B cell (primary cell): Measurements from ENCODE around the gene MRM2. TPM values are rescaled to one million over a fixed set of nuclear protein-coding genes. Genes with fewer than 3 reads are reported as not detected.

Source experiments
- ATAC-seq: fragments of 200-7000 bp; cut with Tn5 transposase; one replicate; pipeline ENCODE4 v1.10.0; 2021; ENCODE audit warnings: low read depth, mild to moderate bottlenecking, moderate number of reproducible peaks, moderate library complexity
- CTCF ChIA-PET: fragments of 350-600 bp; sonication (Branson Sonifier 250); formaldehyde crosslinking; loops from one replicate; lab custom pipeline; 2021; ENCODE audit warnings: antibody characterized with exemption, inconsistent platforms; lab: Charles Lee
- POLR2A ChIA-PET: fragments of 350-600 bp; sonication (Branson Sonifier 250); formaldehyde crosslinking; loops from one replicate; lab custom pipeline; 2021; ENCODE audit warnings: antibody characterized with exemption; lab: Charles Lee
- DNase-seq: peaks from one replicate; pipeline ENCODE4 v3.0.0; 2013
- H2AFZ ChIP-seq: 2 replicates; pipeline ENCODE4 v1.6.1; 2012; ENCODE audit warnings: mild to moderate bottlenecking, low read depth, low read length; ENCODE audit not compliant: insufficient read depth, poor library complexity, severe bottlenecking
- H3K27ac ChIP-seq, 2 donors: 1 replicate in 1 of 2; 2 replicates in 1 of 2; pipeline ENCODE4 v1.5.1; 2012 to 2013; ENCODE audit warnings: low read length in 2 of 2, mild to moderate bottlenecking in 2 of 2, moderate library complexity in 1 of 2
- H3K27me3 ChIP-seq, 4 experiments: fragments of 200-600 bp in 1 of 4; sonication (generic) in 1 of 4; replicated peaks in 1 of 4; 1 replicate in 2 of 4; 2 replicates in 2 of 4; pipeline versions ENCODE4 v1.6.1 to v1.7.0; 2013 to 2016; ENCODE audit warnings: low read length in 3 of 4, mild to moderate bottlenecking in 2 of 4, mixed read lengths in 1 of 4, moderate library complexity in 1 of 4; ENCODE audit not compliant: insufficient read depth in 4 of 4, control insufficient read depth in 3 of 4; ENCODE audit errors: control extremely low read depth in 1 of 4
- H3K36me3 ChIP-seq, 2 experiments: replicated peaks in 1 of 2; 1 replicate in 1 of 2; 2 replicates in 1 of 2; pipeline versions ENCODE4 v1.6.1 to v1.7.1; 2013; ENCODE audit warnings: low read length in 1 of 2; ENCODE audit not compliant: insufficient read depth in 2 of 2, control insufficient read depth in 1 of 2; ENCODE audit errors: control extremely low read depth in 1 of 2, extremely low read depth in 1 of 2
- H3K4me1 ChIP-seq, 2 donors: fragments of 200-600 bp in 1 of 2; sonication (generic) in 1 of 2; 1 replicate in 1 of 2; 2 replicates in 1 of 2; pipeline versions ENCODE4 v1.5.1 to v1.6.1; 2013 to 2017; ENCODE audit warnings: low read length in 2 of 2; ENCODE audit not compliant: control insufficient read depth in 2 of 2, insufficient read depth in 2 of 2
- H3K4me2 ChIP-seq: replicated peaks from 2 replicates; pipeline ENCODE3; 2012; ENCODE audit warnings: mild to moderate bottlenecking, low read depth, low read length; ENCODE audit not compliant: poor library complexity, severe bottlenecking
- H3K4me3 ChIP-seq, 5 experiments: fragments of 200-600 bp in 1 of 5; sonication (generic) in 1 of 5; 1 replicate in 3 of 5; 2 replicates in 2 of 5; pipeline versions ENCODE4 v1.5.1 to v1.7.0; 2011 to 2016; ENCODE audit warnings: low read length in 4 of 5, mild to moderate bottlenecking in 4 of 5, low read depth in 2 of 5, control low read depth in 1 of 5, moderate library complexity in 1 of 5; ENCODE audit not compliant: insufficient read depth in 1 of 5; ENCODE audit errors: control extremely low read depth in 1 of 5, extremely low read depth in 1 of 5
- H3K79me2 ChIP-seq: fragments of 200-600 bp; sonication (generic); one replicate; pipeline ENCODE4 v1.6.0; 2016; ENCODE audit warnings: low read length; ENCODE audit not compliant: control insufficient read depth, insufficient read depth
- H3K9ac ChIP-seq: fragments of 200-600 bp; sonication (generic); 2 replicates; pipeline ENCODE4 v1.6.1; 2017; ENCODE audit warnings: mild to moderate bottlenecking, low read length, moderate library complexity
- H3K9me3 ChIP-seq, 3 donors: one replicate each; pipeline versions ENCODE4 v1.6.1 to v1.7.1; 2013; ENCODE audit warnings: low read length in 2 of 3; ENCODE audit not compliant: control insufficient read depth in 2 of 3, insufficient read depth in 1 of 3; ENCODE audit errors: control extremely low read depth in 1 of 3
- H4K20me1 ChIP-seq: 2 replicates; pipeline ENCODE4 v1.6.0; 2012; ENCODE audit warnings: mild to moderate bottlenecking, low read length; ENCODE audit not compliant: insufficient read depth, control insufficient read depth, poor library complexity, severe bottlenecking
- H3K27ac Mint-ChIP-seq: one replicate; pipeline ENCODE4 v1.8.0; 2021; ENCODE audit warnings: mixed read lengths
- H3K27me3 Mint-ChIP-seq: one replicate; pipeline ENCODE4 v1.8.0; 2021; ENCODE audit warnings: mixed read lengths
- H3K4me1 Mint-ChIP-seq: one replicate; pipeline ENCODE4 v1.8.0; 2021; ENCODE audit warnings: mixed read lengths
- H3K4me3 Mint-ChIP-seq: one replicate; pipeline ENCODE4 v1.8.0; 2021; ENCODE audit warnings: mixed read lengths
- H3K9me3 Mint-ChIP-seq: one replicate; pipeline ENCODE4 v1.8.0; 2022; ENCODE audit warnings: mixed read lengths; ENCODE audit not compliant: insufficient read depth
- EZH2 ChIP-seq: IDR thresholded peaks from 2 replicates; pipeline ENCODE4 v1.6.1; 2012; ENCODE audit warnings: borderline replicate concordance, low read depth, mild to moderate bottlenecking, moderate library complexity, low read length; ENCODE audit not compliant: insufficient read depth, poor library complexity, severe bottlenecking
- WGBS: methylation state at CpG from one replicate; pipeline ENCODE4 v1.1.5; 2013; ENCODE audit warnings: missing lambda C conversion rate; ENCODE audit not compliant: insufficient coverage; 5-methylcytosine and 5-hydroxymethylcytosine counted together
- intact Hi-C: fragments of 100-400 bp; cut with micrococcal nuclease; formaldehyde crosslinking; loops from one replicate; pipeline ENCODE4 v1.10.0; 2022
- polyA plus RNA-seq: library from polyadenylated mRNA; depleted of rRNA; stranded (reverse); fragments of >200 nt; gene quantifications from 2 replicates; pipeline ENCODE4 v1.2.3, GENCODE V29; 2012
- total RNA-seq, 2 donors: library from RNA; stranded (reverse); fragments of 120-200 nt in 1 of 2; gene quantifications; 1 replicate in 1 of 2; 2 replicates in 1 of 2; pipeline versions ENCODE4 v1.2.3 to v1.2.4, GENCODE V29; 2013 to 2022
- TF ChIP-seq, protein P1 (sequence below): fragments of 200-600 bp; IDR thresholded peaks from one replicate; pipeline ENCODE4 v1.8.0; 2022; ENCODE audit warnings: antibody characterized with exemption, mild to moderate bottlenecking

Gene MRM2
- total and polyA plus RNA-seq, 2 donors (not counting 1 experiment from before 2014, with no cell fraction given) = 9.2 to 29.0 TPM

- Histone ChIP-seq H3K4me2 (no peak overlapping the region), H3K79me2 (peaks cover 60% of the 10 kb centered on the region), H2AFZ (no peak overlapping the region), H3K27ac (peak overlapping the region in 1 of 2 donors; percentile 84), H3K9me3 (peaks cover 0 to 5% (median 0%) of the 10 kb centered on the region in 3 donors), H3K27me3 (no peaks in the 10 kb centered on the region), H4K20me1 (no peaks in the 10 kb centered on the region), H3K9ac (no peak overlapping the region), H3K4me3 (no peak overlapping the region), H3K36me3 (peaks cover 3 to 26% of the 10 kb centered on the region in 2 experiments), H3K4me1 (peaks cover 40 to 57% of the 10 kb centered on the region in 2 donors)
- CTCF ChIA-PET = interaction anchor here (6.1 kb wide), 1 partner anchor 109 kb away, joined by 31 read pairs; no protein-coding TSS in a partner anchor
- H3K4me1 Mint-ChIP-seq = peaks cover 47% of the 10 kb centered on the region
- H3K9me3 Mint-ChIP-seq = no peaks in the 10 kb centered on the region
- no peak for DNase-seq
- TF ChIP-seq, protein P1, sequence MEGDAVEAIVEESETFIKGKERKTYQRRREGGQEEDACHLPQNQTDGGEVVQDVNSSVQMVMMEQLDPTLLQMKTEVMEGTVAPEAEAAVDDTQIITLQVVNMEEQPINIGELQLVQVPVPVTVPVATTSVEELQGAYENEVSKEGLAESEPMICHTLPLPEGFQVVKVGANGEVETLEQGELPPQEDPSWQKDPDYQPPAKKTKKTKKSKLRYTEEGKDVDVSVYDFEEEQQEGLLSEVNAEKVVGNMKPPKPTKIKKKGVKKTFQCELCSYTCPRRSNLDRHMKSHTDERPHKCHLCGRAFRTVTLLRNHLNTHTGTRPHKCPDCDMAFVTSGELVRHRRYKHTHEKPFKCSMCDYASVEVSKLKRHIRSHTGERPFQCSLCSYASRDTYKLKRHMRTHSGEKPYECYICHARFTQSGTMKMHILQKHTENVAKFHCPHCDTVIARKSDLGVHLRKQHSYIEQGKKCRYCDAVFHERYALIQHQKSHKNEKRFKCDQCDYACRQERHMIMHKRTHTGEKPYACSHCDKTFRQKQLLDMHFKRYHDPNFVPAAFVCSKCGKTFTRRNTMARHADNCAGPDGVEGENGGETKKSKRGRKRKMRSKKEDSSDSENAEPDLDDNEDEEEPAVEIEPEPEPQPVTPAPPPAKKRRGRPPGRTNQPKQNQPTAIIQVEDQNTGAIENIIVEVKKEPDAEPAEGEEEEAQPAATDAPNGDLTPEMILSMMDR = no peak
- TF ChIP-seq EZH2 = no peak
- H3K4me3 Mint-ChIP-seq = peak overlapping the region; percentile 34
- intact Hi-C loops = loop anchor here (5.0 to 10.0 kb wide), 2 partner anchors 168 to 664 kb away; partner anchors contain the start of gene PSMG3
- ATAC-seq = no peak
- no peaks in the 10 kb centered on the region for H3K27me3 Mint-ChIP-seq
- POLR2A ChIA-PET = interaction anchor here (0.6 kb wide), 1 partner anchor 68 kb away, joined by 8 read pairs; no protein-coding TSS in a partner anchor
- peak overlapping the region; percentile 38 for H3K27ac Mint-ChIP-seq
- 98% methylated on average over 17 of the region's 17 CpGs for WGBS
Measured at GRCh38 chr7:2239242-2239641, 2.8 kb downstream of the MRM2 start.

GRCh38 chr7:2237109-2237602, 4.8 kb downstream of the MRM2 start:
- H3K4me1 Mint-ChIP-seq = peaks cover 48% of the 10 kb centered on the region
- Histone ChIP-seq H3K9me3 (peaks cover 0 to 5% (median 0%) of the 10 kb centered on the region in 3 donors), H3K36me3 (peaks cover 3 to 26% of the 10 kb centered on the region in 2 experiments), H3K4me2 (peak overlapping the region; percentile 63), H3K4me3 (peak overlapping the region in 1 of 5 experiments; percentile 20), H3K4me1 (peaks cover 37 to 45% of the 10 kb centered on the region in 2 donors), H3K9ac (peak overlapping the region; percentile 31), H4K20me1 (no peaks in the 10 kb centered on the region), H3K27ac (peak overlapping the region; percentile 96 to 97), H2AFZ (peak overlapping the region; percentile 55), H3K27me3 (no peaks in the 10 kb centered on the region), H3K79me2 (peaks cover 60% of the 10 kb centered on the region)
- peak overlapping the region; percentile 99 for H3K27ac Mint-ChIP-seq
- ATAC-seq = peak; percentile 84
- peak overlapping the region; percentile 80 for H3K4me3 Mint-ChIP-seq
- H3K9me3 Mint-ChIP-seq = no peaks in the 10 kb centered on the region
- H3K27me3 Mint-ChIP-seq = no peaks in the 10 kb centered on the region
- peak; percentile 93 for DNase-seq
- TF ChIP-seq EZH2 = no peak
- TF ChIP-seq, protein P1 = no peak
- intact Hi-C loops = loop anchor here (1.0 to 10.0 kb wide), 4 partner anchors 77 to 662 kb away; partner anchors contain the start of genes EIF3B, PSMG3 and SNX8
- 40% methylated on average over 11 of the region's 12 CpGs for whole genome bisulfite sequencing
- ChIA-PET CTCF (interaction anchor here (1.0 to 6.1 kb wide), 8 partner anchors 9 to 117 kb away, joined by 3 to 31 read pairs (median 5); partner anchors contain the start of gene EIF3B), POLR2A (interaction anchor here (1.0 to 1.8 kb wide), 6 partner anchors 9 to 117 kb away, joined by 3 to 9 read pairs (median 6); no protein-coding TSS in a partner anchor)
